Measurements from ENCODE around the gene BMPR2.

DNA sequence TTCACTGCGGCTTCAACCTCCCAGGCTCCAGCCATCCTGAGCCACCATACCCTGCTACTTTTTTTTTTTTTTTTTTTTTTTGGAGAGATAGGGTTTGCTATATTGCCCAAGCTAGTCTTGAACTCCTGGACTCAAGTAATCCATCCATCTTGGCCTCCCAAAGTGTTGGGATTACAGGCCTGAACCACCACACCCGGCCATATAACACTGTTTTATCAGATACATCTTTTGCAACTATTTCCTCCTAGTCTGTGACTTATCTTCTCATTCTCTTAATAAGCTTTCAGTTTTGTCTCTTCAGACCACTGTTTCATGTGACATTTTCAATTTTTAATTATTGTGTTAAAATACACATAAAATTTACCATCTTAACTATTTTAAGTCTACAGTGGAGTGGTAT, 223.0 kb downstream of the BMPR2 start:
- no peak for TF ChIP-seq CTCF (IDR thresholded peaks at IDR 0.05)
- TF ChIP-seq POLR2A (IDR thresholded peaks at IDR 0.05): no peak
- TF ChIP-seq POLR2AphosphoS5 (IDR thresholded peaks at IDR 0.05; ENCODE audit: insufficient read depth in 1 of 2, low read depth in 1 of 2): no peak

All from vagina (tissue), 2 donors.